Kidney epithelial cell (primary cell): ENCODE data around the gene GLCCI1. TPM values are rescaled to one million over a fixed set of nuclear protein-coding genes. Genes with fewer than 3 reads are reported as not detected.

ENCODE experiments used
- DNase-seq: peaks from one replicate; pipeline ENCODE4 v3.0.0-alpha.2; 2010; ENCODE audit warnings: low read depth
- H3K27me3 ChIP-seq: 2 replicates; pipeline ENCODE4 v1.6.0; 2011; ENCODE audit warnings: low read length; ENCODE audit not compliant: control insufficient read depth, insufficient read depth
- H3K36me3 ChIP-seq: 2 replicates; pipeline ENCODE4 v1.5.1; 2011; ENCODE audit warnings: low read length; ENCODE audit not compliant: control insufficient read depth, insufficient read depth
- H3K4me3 ChIP-seq: 2 replicates; pipeline ENCODE4 v1.5.1; 2011; ENCODE audit warnings: low read depth, mild to moderate bottlenecking, control low read depth, low read length
- CTCF ChIP-seq: IDR thresholded peaks from 2 replicates; pipeline ENCODE4 v1.5.1; 2011; ENCODE audit warnings: mild to moderate bottlenecking, moderate library complexity, low read length, control low read depth, inconsistent platforms; ENCODE audit not compliant: insufficient read depth, poor library complexity, severe bottlenecking
- total RNA-seq: library from RNA; depleted of rRNA; stranded (reverse); fragments of >200 nt; gene quantifications from 2 replicates; pipeline ENCODE4 v1.2.3, GENCODE V29; 2015

GLCCI1 gene
- total RNA-seq, 1 donor from 2014 or later = 1.6 TPM

DNA sequence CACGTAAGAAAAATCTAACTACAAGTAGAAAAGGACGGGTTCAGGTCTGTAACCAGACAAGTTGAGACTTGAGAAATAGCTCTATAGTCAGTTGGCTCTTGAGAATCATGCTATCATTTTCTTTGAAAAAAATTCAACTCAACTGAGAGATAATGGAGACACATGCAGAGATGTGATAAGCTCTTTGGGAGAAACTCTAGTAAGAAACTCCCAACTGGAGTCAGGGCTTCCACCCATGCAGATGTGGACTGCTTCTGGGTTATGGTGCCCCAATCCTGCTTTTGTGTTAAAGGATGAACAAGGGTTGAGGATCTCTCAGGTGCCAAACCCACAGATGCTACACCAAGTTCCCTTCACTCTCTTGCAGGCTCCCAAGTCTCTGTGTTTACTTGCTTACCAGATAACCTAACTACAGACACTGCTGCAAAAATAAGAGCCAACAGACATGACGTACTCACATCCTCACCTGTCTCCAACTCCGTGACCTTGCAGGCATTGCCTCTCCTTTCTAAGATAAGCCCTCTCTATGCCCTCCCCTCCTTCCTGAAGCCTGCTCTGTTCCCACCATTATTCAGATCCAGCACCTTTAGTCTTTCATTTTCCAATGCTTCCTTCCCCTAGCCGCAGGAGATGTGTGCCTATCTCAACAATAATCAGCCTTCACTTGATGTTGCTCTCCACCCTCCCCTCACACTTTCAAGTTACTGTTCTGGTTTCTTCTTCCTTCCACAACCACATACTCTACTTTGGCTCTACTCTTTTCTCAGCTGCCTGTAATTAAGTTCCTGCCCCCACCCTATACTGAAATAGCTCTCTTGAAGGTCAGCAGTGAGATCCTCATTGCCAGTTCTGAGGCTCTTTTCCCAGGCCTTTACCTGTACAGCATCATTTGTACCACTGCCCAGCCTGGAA is 163.4 kb downstream of the GLCCI1 start:
- TF ChIP-seq CTCF = no peak
- H3K36me3 ChIP-seq = no peaks in the 10 kb centered on the region
- H3K4me3 ChIP-seq = no peak overlapping the region
- DNase-seq = no peak
- no peaks in the 10 kb centered on the region for H3K27me3 ChIP-seq

DNA sequence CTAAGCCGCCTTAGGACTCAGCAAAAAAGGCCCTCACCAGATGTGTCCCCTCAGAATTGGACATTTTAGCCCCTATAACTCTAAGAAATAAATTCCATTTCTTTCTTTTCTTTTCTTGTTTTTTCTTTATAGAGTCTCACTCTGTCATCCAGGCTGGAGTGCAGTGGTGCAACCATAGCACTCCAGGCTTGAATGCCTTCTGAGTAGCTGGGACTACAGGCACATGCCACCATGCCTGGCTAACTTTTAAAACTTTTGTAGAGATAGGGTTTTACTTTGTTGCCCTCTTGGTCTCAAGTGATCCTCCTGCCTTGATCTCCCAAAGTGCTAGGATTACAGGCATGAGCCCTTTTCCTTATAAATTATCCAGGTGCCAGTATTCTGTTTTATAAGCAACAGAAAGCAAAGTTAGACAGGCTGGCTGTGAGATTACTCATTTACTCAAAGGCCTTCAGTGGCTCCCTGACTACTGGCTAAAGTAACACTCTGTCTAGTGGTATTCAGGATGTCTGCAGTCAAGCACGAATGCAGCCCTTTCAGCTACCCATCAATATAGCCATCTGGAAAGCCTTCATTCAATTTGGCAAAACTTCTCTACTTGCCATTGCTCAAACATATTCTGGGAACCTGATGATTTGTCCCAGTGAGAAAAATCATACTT is 164.7 kb downstream of the GLCCI1 start:
- no peak overlapping the region for H3K4me3 ChIP-seq
- no peaks in the 10 kb centered on the region for H3K36me3 ChIP-seq
- no peaks in the 10 kb centered on the region for H3K27me3 ChIP-seq
- no peak for TF ChIP-seq CTCF
- peak; percentile 56 for DNase-seq

DNA sequence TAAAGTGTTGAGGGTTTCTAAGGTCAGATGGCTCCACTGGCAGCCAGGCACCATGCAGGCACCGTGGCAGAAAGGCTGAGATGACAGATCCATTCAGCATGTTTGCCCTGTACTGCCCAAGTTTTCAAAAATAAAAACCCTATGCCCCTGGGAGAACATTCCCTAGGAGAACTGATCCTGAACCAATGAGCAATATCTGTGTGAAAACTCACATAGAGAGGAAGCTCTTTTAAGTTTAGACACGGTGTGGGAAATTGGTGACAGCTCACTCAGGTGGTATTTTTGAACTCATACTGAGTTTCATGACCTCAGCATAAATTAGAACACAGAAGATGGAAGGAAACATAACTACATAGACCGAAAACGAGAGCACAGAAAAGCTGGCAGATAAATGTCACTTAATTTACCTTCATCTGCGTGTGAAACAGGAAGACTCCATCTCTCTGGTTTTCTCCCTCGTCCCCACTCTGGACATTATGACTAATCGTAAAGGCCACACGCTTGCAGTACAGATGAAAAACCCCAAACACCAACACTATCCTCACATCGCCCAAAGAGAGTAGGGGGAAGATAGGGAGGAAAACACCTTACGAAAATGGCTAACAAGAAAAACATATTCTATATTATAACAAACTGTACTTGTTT is 165.6 kb downstream of the GLCCI1 start:
- Histone ChIP-seq H3K4me3 (no peak overlapping the region), H3K27me3 (no peaks in the 10 kb centered on the region), H3K36me3 (no peaks in the 10 kb centered on the region)
- TF ChIP-seq CTCF = no peak
- peak; percentile 91 for DNase-seq

- Histone ChIP-seq H3K36me3 (no peaks in the 10 kb centered on the region), H3K27me3 (no peaks in the 10 kb centered on the region), H3K4me3 (no peak overlapping the region)
- no peak for DNase-seq
- no peak for TF ChIP-seq CTCF
Observed at GRCh38 chr7:8135417-8135816, 166.8 kb downstream of the GLCCI1 start.

DNA sequence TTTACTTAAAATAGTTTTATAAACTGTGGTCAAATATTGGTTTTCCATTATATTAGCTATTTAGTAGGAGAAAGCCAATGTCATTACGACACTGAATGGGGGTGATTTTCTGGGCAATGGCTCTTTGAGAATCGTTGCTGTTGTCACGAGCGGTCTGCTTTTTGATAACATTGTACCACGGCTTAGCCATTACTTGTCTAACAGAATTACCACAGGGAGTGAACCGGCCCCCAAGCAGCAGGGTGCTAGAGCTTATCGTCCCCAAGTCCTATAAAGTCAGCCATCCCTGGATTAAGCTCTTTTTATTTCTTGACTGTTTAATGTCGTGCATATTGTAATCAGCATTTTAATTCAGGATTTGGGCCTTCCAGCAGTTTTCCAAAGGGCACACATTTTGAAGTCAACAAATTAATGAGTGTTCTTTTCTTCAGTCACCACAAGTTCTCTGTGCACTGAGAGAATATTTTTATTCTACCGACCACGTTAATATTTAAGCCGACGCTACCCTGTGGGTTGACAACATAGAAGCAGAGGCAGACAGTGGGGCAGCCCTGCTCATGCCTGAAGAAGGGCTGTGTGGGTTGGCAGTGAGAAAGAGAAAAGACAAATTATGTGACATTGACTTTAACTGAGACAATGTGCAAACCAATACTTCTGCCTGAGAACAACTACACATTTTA is 167.6 kb downstream of the GLCCI1 start:
- TF ChIP-seq CTCF = no peak
- DNase-seq = no peak
- H3K27me3 ChIP-seq = no peaks in the 10 kb centered on the region
- H3K4me3 ChIP-seq = no peak overlapping the region
- H3K36me3 ChIP-seq = no peaks in the 10 kb centered on the region
